ENCODE data around the gene ATRX.

- TF ChIP-seq GATA3 (IDR thresholded peaks at IDR 0.05; ENCODE audit: low read depth, low read length) (no peak), GATA2 (IDR thresholded peaks at IDR 0.05; ENCODE audit: low read depth, low read length) (no peak)
Measured at GRCh38 chrX:77617206-77617605, 168.8 kb downstream of the ATRX start.
